Brain microvascular endothelial cell (primary cell): ENCODE results near the gene USP36.
"Not testable (repeated sequence)": the region's sequence is repeated elsewhere in the genome, so short reads cannot be mapped to it uniquely, and the experiment has no call there.

ENCODE experiments used
- DNase-seq: peaks from one replicate; pipeline ENCODE4 v3.0.0-alpha.2; 2020
- H3K27ac ChIP-seq: fragments of 250-450 bp; sonication (Bioruptor Pico); 2 replicates; pipeline ENCODE4 v1.5.1; 2020; ENCODE audit warnings: mild to moderate bottlenecking, moderate library complexity
- H3K27me3 ChIP-seq: fragments of 250-450 bp; sonication (Bioruptor Pico); replicated peaks from 2 replicates; pipeline ENCODE4 v1.5.1; 2020; ENCODE audit warnings: mild to moderate bottlenecking
- H3K36me3 ChIP-seq: fragments of 250-450 bp; sonication (Bioruptor Pico); replicated peaks from 2 replicates; pipeline ENCODE4 v1.5.1; 2020; ENCODE audit warnings: mild to moderate bottlenecking
- H3K4me3 ChIP-seq: 2 replicates; pipeline ENCODE4 v1.5.1; 2011; ENCODE audit warnings: low read depth, mild to moderate bottlenecking, control low read depth, low read length, moderate library complexity
- in situ Hi-C: cut with HindIII; loops from 2 replicates; pipeline ENCODE4 v1.10.0; 2017; ENCODE audit warnings: low sequenced_read_pairs, low pct_ligation_motif_present
- TF ChIP-seq, protein P1 (sequence below): IDR thresholded peaks from 2 replicates; pipeline ENCODE4 v1.5.1; 2011; ENCODE audit warnings: low read depth, mild to moderate bottlenecking, moderate library complexity, low read length, control low read depth, inconsistent platforms; ENCODE audit errors: missing control alignments

USP36 gene

DNA sequence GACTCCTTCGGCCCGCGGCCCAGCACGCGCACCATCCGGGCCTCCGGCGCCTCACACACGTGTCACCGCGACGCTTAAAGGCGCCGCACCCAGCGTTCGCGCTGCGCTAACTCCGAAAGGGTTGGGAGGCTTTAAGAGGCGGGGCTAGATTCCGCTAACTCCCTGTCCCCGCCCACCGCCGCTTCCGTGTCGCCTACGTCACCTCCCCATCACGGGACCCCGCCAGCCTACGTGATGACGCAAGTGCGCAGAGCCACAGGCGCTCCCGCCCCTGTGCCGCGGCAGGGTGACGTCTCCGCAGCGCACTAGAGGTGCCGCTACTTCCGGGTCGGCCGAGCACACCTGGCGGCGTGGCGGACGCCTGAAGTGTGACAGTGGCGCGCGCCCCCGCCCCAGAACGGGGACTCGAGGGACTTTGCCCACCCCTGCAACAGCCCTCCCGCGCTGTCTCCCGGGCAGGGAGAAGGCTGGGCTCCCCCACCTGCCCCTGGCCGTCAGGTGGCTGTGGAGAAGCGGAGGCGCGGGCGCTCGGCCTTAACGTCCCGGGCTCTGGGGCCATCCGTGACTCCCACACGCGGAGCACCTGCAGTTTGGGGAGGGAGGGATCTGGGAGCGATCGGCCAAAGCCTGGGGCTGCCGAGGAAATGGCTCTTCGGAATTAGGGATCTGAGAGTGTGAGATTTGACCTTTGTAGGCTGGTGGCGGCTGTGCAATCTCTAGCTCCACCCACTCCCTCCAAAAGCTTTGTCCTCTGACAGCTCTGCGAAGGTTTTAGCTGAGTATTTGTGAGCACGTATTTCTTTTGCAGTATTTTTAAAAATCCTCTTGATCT, at the start of gene USP36:
Gene USP36 (minus strand): TSS at position 35 of the 832 bp plus-strand sequence. CDS start 4,451 bp downstream, outside the sequence.
- peak within 1 kb of the TSS; percentile 92 for H3K27ac ChIP-seq
- DNase-seq = peak; percentile 98
- in situ Hi-C loops = no loop called here
- H3K4me3 ChIP-seq = peak within 1 kb of the TSS; percentile 91
- H3K36me3 ChIP-seq = peaks cover 13% of the 10 kb centered on the region
- H3K27me3 ChIP-seq = no peaks in the 10 kb centered on the region
- TF ChIP-seq, protein P1, sequence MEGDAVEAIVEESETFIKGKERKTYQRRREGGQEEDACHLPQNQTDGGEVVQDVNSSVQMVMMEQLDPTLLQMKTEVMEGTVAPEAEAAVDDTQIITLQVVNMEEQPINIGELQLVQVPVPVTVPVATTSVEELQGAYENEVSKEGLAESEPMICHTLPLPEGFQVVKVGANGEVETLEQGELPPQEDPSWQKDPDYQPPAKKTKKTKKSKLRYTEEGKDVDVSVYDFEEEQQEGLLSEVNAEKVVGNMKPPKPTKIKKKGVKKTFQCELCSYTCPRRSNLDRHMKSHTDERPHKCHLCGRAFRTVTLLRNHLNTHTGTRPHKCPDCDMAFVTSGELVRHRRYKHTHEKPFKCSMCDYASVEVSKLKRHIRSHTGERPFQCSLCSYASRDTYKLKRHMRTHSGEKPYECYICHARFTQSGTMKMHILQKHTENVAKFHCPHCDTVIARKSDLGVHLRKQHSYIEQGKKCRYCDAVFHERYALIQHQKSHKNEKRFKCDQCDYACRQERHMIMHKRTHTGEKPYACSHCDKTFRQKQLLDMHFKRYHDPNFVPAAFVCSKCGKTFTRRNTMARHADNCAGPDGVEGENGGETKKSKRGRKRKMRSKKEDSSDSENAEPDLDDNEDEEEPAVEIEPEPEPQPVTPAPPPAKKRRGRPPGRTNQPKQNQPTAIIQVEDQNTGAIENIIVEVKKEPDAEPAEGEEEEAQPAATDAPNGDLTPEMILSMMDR = no peak

DNA sequence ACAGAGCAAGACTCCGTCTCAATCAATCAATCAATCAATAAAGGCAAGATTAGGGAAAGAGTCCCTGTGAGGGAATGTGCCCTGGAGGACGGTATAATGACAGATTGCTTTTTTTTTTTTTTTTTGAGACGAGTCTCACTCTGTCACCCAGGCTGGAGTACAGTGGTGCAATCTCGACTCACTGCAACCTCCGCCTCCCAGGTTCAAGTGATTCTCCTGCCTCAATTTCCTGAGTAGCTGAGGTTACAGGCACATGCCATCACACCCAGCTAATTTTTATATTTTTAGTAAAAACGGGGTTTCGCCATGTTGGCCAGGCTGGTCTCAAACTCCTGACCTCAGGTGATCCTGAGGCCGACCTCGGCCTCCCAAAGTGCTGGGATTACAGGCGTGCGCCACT, 49.5 kb upstream of the USP36 start:
- H3K27me3 ChIP-seq, DNase-seq, in situ Hi-C loops, H3K36me3 ChIP-seq, H3K27ac ChIP-seq, H3K4me3 ChIP-seq: not testable (repeated sequence)

DNA sequence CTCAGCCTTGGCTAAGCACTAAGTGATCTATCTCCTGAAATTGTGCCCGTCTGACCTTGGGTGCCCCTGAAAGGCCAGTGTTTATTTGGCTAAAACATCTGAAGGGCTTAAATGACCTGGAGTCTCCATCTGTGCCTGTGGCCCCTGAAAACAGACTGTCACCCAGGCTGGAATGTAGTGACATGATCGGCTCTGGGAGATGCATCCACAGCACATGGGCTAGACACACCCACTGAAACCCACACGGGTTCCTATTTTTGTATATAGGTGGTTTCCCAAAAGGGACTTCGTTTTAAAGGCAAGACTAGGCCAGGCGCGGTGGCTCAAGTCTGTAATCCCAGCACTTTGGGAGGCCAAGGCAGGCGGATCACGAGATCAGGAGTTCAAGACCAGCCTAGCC, 48.9 kb upstream of the USP36 start:
- Histone ChIP-seq H3K4me3 (no peak overlapping the region), H3K27ac (no peak overlapping the region)
- in situ Hi-C loops = no loop called here

DNA sequence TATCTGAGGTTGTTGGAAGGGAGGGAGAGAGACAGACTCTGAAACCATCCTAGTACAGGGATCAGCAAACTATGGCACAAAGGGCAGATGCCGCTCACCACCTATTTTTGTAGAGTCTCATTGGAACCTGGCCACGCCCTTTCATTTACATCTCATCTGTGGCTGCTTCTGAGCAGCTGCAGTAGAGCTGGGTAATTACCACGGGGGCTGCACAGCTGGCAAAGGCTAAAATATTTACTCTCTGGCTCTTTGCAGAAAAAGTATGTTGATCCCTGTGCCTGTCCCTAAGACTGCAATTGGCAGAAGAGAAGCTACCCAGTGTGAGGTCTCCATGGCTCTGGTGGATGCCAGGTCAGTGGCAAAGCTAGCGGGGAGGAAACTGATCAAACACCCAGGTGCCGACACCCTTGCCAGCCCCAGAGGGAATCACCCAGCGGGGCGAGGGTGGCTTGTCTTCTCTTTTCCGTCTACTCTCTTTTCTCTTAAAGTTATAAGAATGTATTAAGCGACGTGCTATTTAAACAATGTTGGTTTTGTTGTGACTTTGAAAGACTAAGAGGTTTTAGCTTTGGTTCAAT, 48.4 kb upstream of the USP36 start:
- Histone ChIP-seq H3K36me3 (peaks cover 11% of the 10 kb centered on the region), H3K27ac (no peak overlapping the region), H3K4me3 (no peak overlapping the region), H3K27me3 (no peaks in the 10 kb centered on the region)
- DNase-seq = no peak
- TF ChIP-seq, protein P1 = no peak
- in situ Hi-C loops = no loop called here

More for the DNA sequence above, 48.9 kb upstream of the USP36 start:
- no peaks in the 10 kb centered on the region for H3K27me3 ChIP-seq
- TF ChIP-seq, protein P1 = no peak
- DNase-seq = no peak
- peaks cover 11% of the 10 kb centered on the region for H3K36me3 ChIP-seq

DNA sequence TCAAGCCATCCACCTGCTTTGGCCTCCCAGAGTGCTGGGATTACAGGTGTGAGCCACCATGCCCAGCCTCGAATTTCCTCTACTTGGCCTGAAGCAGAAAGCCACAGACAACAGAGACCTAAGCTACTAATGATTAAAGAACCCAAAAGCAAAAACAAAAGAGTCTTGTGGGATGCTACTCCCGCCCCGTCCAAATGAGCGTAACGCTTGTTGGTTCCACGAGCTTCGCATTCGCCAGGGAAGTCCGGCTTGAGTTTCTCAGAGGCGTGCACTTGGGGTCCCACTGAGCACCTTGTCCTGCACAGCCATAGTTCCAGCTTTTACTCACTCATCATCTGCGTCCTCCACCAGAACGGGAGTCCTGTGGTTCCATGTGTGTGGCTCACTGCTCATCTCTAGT, 46.3 kb upstream of the USP36 start:
- H3K4me3 ChIP-seq = no peak overlapping the region
- in situ Hi-C loops = no loop called here
- H3K27ac ChIP-seq = no peak overlapping the region
- DNase-seq = no peak
- TF ChIP-seq, protein P1 = no peak
- H3K36me3 ChIP-seq = peaks cover 11% of the 10 kb centered on the region
- no peaks in the 10 kb centered on the region for H3K27me3 ChIP-seq

DNA sequence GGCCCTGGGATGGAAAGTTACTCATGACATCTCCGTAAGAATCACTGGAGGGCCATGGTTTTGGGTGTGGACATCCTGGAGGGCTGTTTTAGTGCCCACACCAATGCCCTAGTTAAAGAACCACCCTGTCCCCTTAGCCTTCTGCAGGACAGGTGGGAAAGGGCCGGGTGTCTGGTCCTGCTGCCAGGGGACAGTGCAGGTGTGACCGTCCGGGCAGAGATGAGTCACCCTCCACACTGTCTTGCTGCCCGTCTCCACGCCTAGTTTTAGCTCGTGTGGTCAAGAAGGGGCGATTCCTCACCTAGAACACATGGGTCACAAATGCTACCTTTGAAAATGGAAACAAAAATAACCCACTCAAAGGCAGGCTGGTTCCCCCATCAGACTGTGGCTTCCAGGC, 45.3 kb upstream of the USP36 start:
- Histone ChIP-seq H3K36me3 (peaks cover 6% of the 10 kb centered on the region), H3K4me3 (no peak overlapping the region), H3K27ac (no peak overlapping the region), H3K27me3 (no peaks in the 10 kb centered on the region)
- in situ Hi-C loops = no loop called here
- no peak for DNase-seq
- TF ChIP-seq, protein P1 = no peak
